ENCODE data around the gene TCN1. TPM values are rescaled to one million over a fixed set of nuclear protein-coding genes. Genes with fewer than 3 reads are reported as not detected.

TCN1 gene
- total RNA-seq, 1 donor from 2014 or later, result 40.5 TPM

- no peak for DNase-seq
Measured at GRCh38 chr11:59807047-59807610, 59.2 kb downstream of the TCN1 start.

GRCh38 chr11:59804061-59804460 lies 62.2 kb downstream of the TCN1 start:
- no peak for DNase-seq

Other genes starting within 250 kb of the TCN1 start
- gene PATL1, start 197.4 kb downstream of the TCN1 start, total RNA-seq, result 10.9 TPM
- gene OR10V1, start 152.6 kb downstream of the TCN1 start, total RNA-seq, result not detected
- 11.4 TPM for gene STX3, start 111.1 kb downstream of the TCN1 start, total RNA-seq
- gene MRPL16, start 55.7 kb downstream of the TCN1 start, total RNA-seq, result 42.6 TPM
- not detected for gene CBLIF, start 21.0 kb downstream of the TCN1 start, total RNA-seq
- gene OOSP3, start 12.3 kb upstream of the TCN1 start, total RNA-seq, result not detected
- gene OOSP1, start 71.9 kb upstream of the TCN1 start, total RNA-seq, result not detected
- not detected for gene OOSP4A, start 97.5 kb upstream of the TCN1 start, total RNA-seq
- not detected for gene OOSP4B, start 150.7 kb upstream of the TCN1 start, total RNA-seq
- not detected for gene OOSP2, start 173.9 kb upstream of the TCN1 start, total RNA-seq
- gene MS4A3, start 190.2 kb upstream of the TCN1 start, total RNA-seq, result 0.62 TPM
- gene MS4A2, start 222.2 kb upstream of the TCN1 start, total RNA-seq, result 1.9 TPM